Measurements from ENCODE around the gene DUSP5.
"Not testable (repeated sequence)": the region's sequence is repeated elsewhere in the genome, so short reads cannot be mapped to it uniquely, and the experiment has no call there.

Gene DUSP5

DNA sequence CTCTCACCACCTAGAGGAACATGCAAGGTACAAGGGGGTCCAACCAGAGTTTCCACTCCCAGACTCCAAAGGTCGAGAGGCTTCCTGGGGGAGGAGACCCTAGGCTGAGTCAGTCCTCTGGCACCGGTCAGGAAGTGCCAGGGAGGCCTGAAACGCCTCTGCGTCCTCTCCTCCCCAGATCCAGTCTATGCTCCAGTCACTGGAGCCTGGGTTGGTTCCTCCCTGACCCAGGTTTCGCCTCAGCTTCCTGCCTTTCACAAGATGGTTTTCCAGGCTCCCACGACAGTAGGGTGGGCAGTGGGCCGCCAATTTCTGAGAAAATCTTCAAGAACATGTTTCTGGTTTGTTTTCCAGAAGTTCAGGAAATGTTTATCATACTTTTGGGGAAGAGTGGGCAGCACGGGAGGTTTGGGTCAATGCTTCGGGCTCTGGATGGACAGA, 30.0 kb downstream of the DUSP5 start:
- no peak overlapping the region for H3K4me3 ChIP-seq (replicated peaks; ENCODE audit: low read depth, low read length)
- TF ChIP-seq, protein P1, sequence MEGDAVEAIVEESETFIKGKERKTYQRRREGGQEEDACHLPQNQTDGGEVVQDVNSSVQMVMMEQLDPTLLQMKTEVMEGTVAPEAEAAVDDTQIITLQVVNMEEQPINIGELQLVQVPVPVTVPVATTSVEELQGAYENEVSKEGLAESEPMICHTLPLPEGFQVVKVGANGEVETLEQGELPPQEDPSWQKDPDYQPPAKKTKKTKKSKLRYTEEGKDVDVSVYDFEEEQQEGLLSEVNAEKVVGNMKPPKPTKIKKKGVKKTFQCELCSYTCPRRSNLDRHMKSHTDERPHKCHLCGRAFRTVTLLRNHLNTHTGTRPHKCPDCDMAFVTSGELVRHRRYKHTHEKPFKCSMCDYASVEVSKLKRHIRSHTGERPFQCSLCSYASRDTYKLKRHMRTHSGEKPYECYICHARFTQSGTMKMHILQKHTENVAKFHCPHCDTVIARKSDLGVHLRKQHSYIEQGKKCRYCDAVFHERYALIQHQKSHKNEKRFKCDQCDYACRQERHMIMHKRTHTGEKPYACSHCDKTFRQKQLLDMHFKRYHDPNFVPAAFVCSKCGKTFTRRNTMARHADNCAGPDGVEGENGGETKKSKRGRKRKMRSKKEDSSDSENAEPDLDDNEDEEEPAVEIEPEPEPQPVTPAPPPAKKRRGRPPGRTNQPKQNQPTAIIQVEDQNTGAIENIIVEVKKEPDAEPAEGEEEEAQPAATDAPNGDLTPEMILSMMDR (IDR thresholded peaks at IDR 0.05; ENCODE audit: low read depth, low read length, missing control alignments): no peak
- no peak for DNase-seq (ENCODE audit: extremely low read depth, low read depth)

DNA sequence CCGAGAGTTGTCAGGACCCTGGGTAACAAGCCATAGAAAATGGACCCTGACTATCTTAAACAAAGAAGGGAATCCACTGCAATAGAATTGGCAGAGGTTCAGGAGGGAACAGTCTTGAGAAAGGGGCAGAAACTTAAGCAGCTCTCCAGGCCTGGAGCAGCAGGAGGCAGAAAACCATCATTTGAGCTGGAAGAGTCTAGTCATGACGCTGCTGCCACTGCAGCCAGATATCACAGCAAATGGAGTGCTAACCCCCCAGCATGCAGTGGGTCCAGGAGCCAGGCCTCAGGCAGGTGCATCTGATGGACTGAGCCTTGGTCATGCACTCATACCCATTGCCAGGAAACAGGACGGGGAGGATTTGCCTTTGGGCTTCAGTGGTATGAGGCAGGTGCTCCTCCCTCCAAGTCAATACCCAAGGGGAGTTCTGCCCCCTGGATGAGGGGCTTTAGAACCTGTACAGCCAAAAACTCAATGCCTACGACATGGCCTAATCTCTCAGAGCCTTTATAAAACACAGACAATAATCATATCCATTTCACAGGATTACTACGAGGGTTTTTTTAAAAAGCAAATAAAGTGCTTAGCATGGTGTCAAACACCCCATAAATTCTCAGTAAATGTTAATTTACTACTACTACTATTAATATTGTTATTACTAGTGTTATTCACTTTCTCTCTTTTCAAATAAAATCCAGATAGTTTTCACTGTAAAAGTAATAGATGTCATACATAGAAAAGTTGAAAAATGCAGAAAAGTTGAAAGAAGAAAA, 30.7 kb downstream of the DUSP5 start:
- no peak overlapping the region for H3K4me3 ChIP-seq (replicated peaks; ENCODE audit: low read depth, low read length)
- TF ChIP-seq, protein P1 (IDR thresholded peaks at IDR 0.05; ENCODE audit: low read depth, low read length, missing control alignments): no peak
- DNase-seq (ENCODE audit: extremely low read depth, low read depth): no peak

DNA sequence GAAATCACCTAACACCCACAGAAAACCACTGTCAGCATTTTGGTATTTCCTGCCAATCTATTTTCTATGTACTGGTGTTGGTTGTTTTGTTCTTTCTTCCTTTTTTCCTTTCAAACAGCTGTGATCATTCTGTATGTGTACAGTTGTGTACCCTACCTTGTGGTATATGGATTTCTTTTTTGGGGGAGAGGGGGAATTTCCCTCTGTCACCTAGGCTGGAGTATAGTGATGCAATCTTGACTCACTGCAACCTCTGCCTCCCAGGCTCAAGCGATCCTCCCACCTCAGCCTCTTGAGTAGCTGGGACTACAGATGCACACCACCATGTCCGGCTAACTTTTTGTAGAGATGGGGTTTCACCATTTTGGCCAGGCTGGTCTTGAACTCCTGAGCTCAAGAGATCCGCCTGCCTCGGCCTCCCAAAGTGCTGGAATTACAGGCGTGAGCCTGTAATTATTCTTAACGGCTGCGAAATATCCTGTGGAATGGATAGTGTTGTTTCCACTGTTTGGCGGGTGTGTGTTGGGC, 31.4 kb downstream of the DUSP5 start:
- DNase-seq (ENCODE audit: extremely low read depth, low read depth); H3K4me3 ChIP-seq (replicated peaks; ENCODE audit: low read depth, low read length): not testable (repeated sequence)

DNA sequence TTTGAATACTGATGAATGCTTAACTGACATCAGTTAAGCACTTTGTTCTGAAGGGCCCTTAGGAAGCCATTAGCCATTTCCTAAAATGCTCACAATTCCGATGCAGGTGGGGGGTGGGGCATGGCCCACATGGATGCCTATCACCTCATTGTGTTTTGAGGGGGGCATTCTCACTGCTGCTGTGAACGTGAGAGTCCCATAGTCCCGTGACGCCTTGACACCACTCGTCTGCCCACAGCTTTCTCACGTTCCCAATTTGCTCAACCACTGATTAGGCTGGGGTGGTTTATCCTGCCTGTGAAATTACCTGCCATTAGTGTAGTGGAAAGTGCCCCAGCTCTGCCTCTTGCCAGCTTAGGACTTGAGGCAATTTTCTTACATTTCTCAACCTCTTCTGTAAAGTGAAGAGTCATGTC, 31.9 kb downstream of the DUSP5 start:
- no peak for DNase-seq (ENCODE audit: extremely low read depth, low read depth)
- TF ChIP-seq, protein P1 (IDR thresholded peaks at IDR 0.05; ENCODE audit: low read depth, low read length, missing control alignments): no peak
- no peak overlapping the region for H3K4me3 ChIP-seq (replicated peaks; ENCODE audit: low read depth, low read length)

DNA sequence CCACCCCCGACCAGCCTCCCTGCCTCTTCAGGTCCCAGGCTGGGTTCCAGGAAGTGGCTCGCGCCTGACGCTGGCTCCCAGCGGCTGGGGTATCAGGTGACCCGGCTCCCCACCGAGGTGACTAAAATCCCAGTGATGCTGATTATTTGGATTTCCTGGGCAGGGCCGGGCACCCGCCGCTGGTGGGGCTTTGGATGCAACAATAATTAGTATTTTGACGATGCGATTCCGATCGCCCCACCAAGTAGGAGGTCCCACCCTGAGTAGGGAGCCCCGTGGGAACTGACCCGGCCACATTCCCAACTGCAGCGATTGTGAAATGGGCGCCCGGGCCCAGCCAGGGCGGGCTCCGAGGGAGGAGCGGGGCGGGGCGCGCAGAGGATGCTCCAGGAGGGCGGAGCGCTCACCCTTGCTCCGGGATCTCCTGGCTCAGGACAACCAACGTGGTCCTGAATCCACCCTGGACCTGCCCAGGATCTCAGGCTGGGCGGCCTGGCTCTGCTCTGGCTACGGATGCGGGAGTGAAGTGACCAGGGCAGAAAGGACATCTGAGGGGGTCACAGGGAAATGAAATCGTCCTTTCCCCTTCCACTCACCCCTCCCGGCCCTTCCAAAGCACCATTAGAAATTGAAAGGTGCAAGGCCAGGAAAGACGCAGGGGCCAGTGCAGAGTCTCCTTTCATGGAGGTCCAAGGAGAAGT, 32.6 kb downstream of the DUSP5 start:
- no peak for DNase-seq (ENCODE audit: extremely low read depth, low read depth)
- H3K4me3 ChIP-seq (replicated peaks; ENCODE audit: low read depth, low read length): peak overlapping the region; percentile 14
- TF ChIP-seq, protein P1 (IDR thresholded peaks at IDR 0.05; ENCODE audit: low read depth, low read length, missing control alignments): no peak

DNA sequence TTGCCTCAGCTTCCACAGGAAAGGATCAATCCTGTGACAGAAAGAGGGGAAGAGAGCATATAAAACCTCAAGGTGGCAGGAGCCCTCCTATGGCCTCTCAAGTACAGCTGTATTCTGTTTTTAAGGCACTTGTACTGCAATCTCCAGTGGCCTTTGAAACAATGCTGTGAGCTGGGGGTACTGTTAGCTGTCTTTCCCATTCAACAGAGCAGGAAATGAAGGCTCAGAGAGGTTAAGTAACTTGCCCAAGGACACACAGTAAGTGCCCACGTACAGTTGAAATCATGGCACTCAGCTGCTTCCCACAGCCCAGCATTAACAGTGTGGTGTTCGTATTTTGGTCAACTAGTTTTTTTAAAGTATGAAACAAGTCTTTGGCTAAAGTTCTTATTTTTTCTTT, 34.0 kb downstream of the DUSP5 start:
- TF ChIP-seq, protein P1 (IDR thresholded peaks at IDR 0.05; ENCODE audit: low read depth, low read length, missing control alignments): no peak
- H3K4me3 ChIP-seq (replicated peaks; ENCODE audit: low read depth, low read length): no peak overlapping the region
- DNase-seq (ENCODE audit: extremely low read depth, low read depth): no peak

DNA sequence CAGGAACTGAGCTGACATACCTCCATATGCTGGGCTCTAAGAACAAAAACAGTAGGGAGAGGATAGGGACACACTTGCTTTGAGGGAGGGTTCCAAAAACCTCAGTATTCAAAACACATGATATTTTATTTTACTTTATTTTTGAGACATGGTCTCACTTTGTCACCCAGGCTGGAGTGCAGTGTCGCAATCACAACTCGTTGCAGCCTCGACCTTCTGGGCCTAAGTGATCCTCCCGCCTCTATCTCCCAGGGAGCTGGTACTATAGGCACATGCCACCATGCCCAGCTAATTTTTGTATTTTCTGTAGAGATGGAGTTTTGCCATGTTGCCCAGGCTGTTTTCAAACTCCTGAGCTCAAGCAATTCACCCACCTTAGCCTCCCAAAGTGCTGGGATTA, 34.9 kb downstream of the DUSP5 start:
- not testable (repeated sequence) for DNase-seq (ENCODE audit: extremely low read depth, low read depth); H3K4me3 ChIP-seq (replicated peaks; ENCODE audit: low read depth, low read length)

Measured in HFF-Myc (cell line).